Skin epidermis (tissue), 12 donors: ENCODE measurements around the gene SEC61B.
"Not testable (repeated sequence)": the region's sequence is repeated elsewhere in the genome, so short reads cannot be mapped to it uniquely, and the experiment has no call there.

ENCODE experiments used
- H3K27ac ChIP-seq, 21 experiments: fragments of 200-600 bp; sonication (generic) in 11 of 21; one replicate each; pipeline ENCODE4 v1.5.0; 2020; ENCODE audit warnings: mild to moderate bottlenecking in 3 of 21, inconsistent platforms in 2 of 21, moderate library complexity in 2 of 21
- H3K4me3 ChIP-seq, 7 experiments: fragments of 200-600 bp; sonication (generic) in 2 of 7; one replicate each; pipeline ENCODE4 v1.5.0; 2020; ENCODE audit warnings: inconsistent platforms in 2 of 7, mild to moderate bottlenecking in 2 of 7, moderate library complexity in 1 of 7

Gene SEC61B

GRCh38 chr9:99189887-99190596 lies 32.0 kb upstream of the SEC61B start:
- Histone ChIP-seq H3K27ac (no peak overlapping the region), H3K4me3 (no peak overlapping the region)

GRCh38 chr9:99190597-99191283 lies 31.3 kb upstream of the SEC61B start:
- no peak overlapping the region for H3K27ac ChIP-seq
- H3K4me3 ChIP-seq: no peak overlapping the region

- Histone ChIP-seq H3K4me3 (no peak overlapping the region), H3K27ac (no peak overlapping the region)
Observed at GRCh38 chr9:99192786-99193465, 29.2 kb upstream of the SEC61B start.

GRCh38 chr9:99193466-99193821 lies 28.6 kb upstream of the SEC61B start:
- H3K4me3 ChIP-seq: no peak overlapping the region
- no peak overlapping the region for H3K27ac ChIP-seq

GRCh38 chr9:99196484-99196883 lies 25.6 kb upstream of the SEC61B start:
- not testable (repeated sequence) for H3K27ac ChIP-seq, H3K4me3 ChIP-seq

GRCh38 chr9:99197124-99197630 lies 24.9 kb upstream of the SEC61B start:
- H3K27ac ChIP-seq: no peak overlapping the region
- H3K4me3 ChIP-seq: no peak overlapping the region

- Histone ChIP-seq H3K27ac (no peak overlapping the region), H3K4me3 (no peak overlapping the region)
Observed at GRCh38 chr9:99197987-99198386, 24.1 kb upstream of the SEC61B start.

DNA sequence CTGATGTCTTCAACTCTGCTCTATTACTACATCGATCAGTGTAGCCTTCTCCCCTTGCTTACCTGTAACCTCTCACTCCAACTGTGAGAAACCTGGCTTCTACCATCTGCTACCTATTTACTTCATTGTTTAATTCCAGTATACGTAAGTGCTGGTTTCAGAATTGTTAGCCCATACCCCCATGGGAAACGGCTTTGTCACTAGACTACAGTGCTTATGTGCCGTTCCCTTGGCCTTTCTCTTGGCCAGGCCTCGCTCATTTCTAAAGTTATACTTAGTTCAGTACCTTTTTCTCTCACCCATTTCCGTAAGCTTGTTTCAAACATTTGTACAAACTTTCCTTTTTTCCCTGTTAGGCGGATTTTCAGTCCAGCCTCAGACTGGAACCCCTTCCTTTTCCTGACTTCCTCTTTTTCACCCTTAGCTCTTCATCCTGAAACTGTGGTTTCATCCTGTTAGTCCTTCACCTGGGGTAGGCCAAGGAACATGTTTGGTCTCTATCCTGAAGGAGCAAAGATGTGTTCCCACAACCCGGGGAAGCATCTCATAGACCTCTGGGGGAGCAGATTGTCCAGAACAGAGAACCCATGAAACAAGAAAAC lies 22.0 kb upstream of the SEC61B start:
- no peak overlapping the region for H3K4me3 ChIP-seq
- H3K27ac ChIP-seq: no peak overlapping the region

- H3K4me3 ChIP-seq: no peak overlapping the region
- H3K27ac ChIP-seq: no peak overlapping the region
Observed at GRCh38 chr9:99201603-99202002, 20.5 kb upstream of the SEC61B start.

- no peak overlapping the region for H3K4me3 ChIP-seq
- no peak overlapping the region for H3K27ac ChIP-seq
Observed at GRCh38 chr9:99210572-99210971, 11.5 kb upstream of the SEC61B start.

- Histone ChIP-seq H3K4me3 (no peak overlapping the region), H3K27ac (no peak overlapping the region)
Observed at GRCh38 chr9:99211746-99212145, 10.3 kb upstream of the SEC61B start.

DNA sequence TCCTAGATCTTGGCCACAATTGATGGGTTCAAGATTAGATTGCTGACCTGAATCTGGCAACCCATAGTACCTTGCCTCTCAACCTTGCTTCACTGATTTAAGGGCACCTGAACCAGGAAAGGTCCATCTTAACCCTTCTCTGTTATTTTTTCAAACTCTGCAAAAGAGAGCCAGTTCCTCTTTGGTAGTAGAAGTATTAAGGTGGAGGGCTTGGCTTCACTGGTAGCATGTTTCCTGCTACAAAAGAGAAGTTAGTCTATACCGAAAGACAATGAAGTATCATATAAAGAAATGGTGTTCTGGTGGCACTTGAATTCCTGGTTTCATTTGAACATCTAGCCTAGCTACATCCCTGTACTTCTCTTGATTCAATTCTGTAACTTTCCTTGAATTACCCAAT lies 8.9 kb upstream of the SEC61B start:
- Histone ChIP-seq H3K27ac (no peak overlapping the region), H3K4me3 (no peak overlapping the region)

DNA sequence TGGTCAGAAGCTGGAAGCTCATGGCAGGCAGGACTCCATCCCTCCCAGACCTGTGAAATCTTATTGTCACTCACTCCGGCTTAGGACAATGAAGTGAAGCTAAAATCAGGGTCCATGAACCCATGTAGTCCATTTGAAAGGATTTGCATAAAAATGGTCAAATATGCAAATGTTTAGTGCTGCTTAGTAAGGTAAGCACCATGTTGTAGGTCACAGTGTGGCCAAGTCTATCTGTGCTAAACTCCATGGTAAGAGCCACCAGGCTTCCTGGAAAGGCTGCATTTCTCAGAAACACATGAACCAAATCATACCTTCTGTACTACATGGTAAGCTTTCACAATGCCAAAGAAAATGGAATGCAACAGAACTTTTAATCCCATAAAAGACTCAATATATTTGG lies 6.0 kb upstream of the SEC61B start:
- no peak overlapping the region for H3K27ac ChIP-seq
- H3K4me3 ChIP-seq: no peak overlapping the region

DNA sequence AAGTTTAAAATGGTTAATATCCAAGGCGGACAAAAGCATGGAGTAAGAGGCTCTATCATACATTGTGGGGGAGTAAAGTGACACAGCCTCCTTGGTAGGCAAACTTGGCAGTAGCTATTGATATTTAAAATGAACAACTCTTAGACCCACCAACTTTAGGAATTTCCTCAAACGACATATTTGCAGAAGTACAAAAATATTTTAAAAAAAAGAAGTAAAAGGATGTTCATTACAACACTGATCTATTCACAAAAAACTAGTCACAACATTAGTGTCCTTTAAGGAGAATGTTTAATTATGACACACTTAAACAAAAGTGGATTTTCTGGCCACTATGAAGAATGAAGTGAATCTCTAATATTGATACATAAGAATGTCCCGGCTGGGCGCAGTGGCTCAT lies 2.1 kb upstream of the SEC61B start:
- Histone ChIP-seq H3K27ac (no peak overlapping the region), H3K4me3 (peak overlapping the region in 2 of 7 experiments; percentile 75 to 94)

GRCh38 chr9:99221266-99221620 lies 839 bp upstream of the SEC61B start:
- peak overlapping the region; percentile 65 to 99 (median 96) for H3K27ac ChIP-seq
- H3K4me3 ChIP-seq: peak overlapping the region; percentile 63 to 97 (median 87)

- Histone ChIP-seq H3K27ac (peak overlapping the region; percentile 67 to 99 (median 96)), H3K4me3 (peak overlapping the region; percentile 63 to 97 (median 87))
Observed at GRCh38 chr9:99222416-99223270, 561 bp downstream of the SEC61B start.

GRCh38 chr9:99224445-99224844 lies 2.4 kb downstream of the SEC61B start:
- peak overlapping the region in 2 of 21 experiments; percentile 49 to 99 for H3K27ac ChIP-seq
- H3K4me3 ChIP-seq: no peak overlapping the region

DNA sequence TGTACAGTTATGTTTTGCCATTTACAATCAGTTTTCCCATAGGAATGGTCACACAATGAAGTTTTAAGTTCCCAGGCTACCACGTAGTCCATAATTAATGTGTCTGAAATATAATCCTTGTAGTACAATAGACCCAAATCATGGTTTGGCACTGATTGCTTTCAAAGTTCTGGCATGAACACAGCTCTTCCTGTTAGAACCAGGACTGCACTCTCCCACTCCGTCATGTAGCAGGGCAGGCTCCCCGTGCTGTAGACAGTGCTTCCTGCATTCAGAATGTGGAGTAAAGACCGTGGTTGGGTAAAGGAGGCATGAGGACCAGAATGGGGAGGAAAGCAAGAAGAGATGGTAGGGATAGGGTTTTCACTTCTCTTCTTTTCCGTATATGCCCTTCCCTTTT lies 4.0 kb downstream of the SEC61B start:
- H3K27ac ChIP-seq: no peak overlapping the region

GRCh38 chr9:99230206-99230605 lies 8.1 kb downstream of the SEC61B start:
- H3K27ac ChIP-seq: no peak overlapping the region
- H3K4me3 ChIP-seq: no peak overlapping the region

More for the DNA sequence above, 4.0 kb downstream of the SEC61B start:
- H3K4me3 ChIP-seq: no peak overlapping the region

- no peak overlapping the region for H3K27ac ChIP-seq
- no peak overlapping the region for H3K4me3 ChIP-seq
Observed at GRCh38 chr9:99231711-99232110, 9.6 kb downstream of the SEC61B start.
